Measurements from ENCODE around the gene SLC6A17.

SLC6A17 gene

DNA sequence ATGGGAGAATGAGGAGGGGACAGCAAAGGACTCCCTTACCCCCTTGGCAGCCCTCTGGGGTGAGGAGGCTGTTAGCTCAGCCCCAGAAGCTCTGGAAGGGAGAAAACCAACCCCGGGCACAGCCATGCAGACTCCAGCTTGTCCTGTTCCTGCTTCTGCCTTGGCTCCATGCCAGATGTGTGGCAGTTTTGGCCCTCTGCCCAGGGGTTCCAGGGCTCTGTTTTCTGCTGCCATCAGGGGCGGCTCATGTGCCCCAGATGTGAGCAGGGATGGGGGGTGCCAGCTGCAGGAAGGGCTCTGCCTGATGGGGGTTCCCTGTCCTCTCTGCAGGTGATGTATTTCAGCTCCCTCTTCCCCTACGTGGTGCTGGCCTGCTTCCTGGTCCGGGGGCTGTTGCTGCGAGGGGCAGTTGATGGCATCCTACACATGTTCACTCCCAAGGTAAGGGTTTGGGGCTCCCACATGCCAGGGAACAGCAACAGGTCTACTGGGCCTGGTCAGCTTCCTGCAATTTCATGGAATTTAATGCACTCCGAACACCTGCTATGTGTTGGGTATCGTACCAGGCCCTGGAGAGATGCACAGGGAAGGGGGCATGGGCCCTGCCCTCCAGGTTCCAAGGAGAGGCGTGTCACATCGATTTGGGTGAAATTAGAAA, 26.1 kb downstream of the SLC6A17 start:
- no peak for DNase-seq

GRCh38 chr1:110177775-110178174, 27.5 kb downstream of the SLC6A17 start:
- DNase-seq: no peak

GRCh38 chr1:110183642-110184167, 33.4 kb downstream of the SLC6A17 start:
- no peak for DNase-seq

DNA sequence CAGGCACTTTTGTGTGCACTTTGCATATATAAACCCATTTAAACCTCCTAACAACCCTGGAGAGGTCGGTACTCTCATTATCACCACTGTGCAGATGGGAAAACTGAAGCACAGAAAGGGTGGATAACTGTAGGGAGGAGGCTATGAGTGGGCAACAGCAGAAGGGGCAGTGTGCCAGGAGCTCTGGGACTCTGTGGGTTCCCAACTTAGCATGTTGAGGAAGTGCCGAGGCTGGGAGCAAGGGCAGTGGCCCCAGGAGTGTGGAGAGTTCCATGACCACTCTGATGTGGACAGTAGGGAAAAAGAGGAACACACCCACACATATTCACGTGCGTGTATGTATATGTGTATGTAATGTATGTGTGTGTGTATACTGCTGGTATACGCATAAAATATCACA, 34.2 kb downstream of the SLC6A17 start:
- DNase-seq: no peak

DNA sequence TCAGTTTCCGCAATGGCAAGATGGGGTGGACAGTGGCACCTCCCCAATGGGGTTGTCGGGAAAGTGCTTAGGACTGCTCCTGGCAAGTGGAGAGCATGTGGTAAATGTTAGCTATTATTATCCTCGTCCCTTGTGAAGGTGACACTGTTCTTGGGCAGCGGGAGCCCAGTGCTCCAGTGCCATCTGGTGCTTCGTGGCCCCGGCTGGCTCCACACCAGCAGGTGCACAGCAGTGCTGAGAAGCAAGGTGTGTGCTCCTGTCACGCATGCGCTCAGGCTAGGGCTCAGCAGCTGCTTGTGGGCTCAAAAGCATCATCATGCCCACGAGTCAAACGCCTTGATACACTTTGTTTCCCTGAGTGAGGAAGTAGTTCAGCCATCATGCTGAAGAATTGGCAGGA, 34.9 kb downstream of the SLC6A17 start:
- no peak for DNase-seq

GRCh38 chr1:110186558-110186957, 36.3 kb downstream of the SLC6A17 start:
- no peak for DNase-seq

- DNase-seq: no peak
Observed at GRCh38 chr1:110187139-110187890, 37.0 kb downstream of the SLC6A17 start.

DNA sequence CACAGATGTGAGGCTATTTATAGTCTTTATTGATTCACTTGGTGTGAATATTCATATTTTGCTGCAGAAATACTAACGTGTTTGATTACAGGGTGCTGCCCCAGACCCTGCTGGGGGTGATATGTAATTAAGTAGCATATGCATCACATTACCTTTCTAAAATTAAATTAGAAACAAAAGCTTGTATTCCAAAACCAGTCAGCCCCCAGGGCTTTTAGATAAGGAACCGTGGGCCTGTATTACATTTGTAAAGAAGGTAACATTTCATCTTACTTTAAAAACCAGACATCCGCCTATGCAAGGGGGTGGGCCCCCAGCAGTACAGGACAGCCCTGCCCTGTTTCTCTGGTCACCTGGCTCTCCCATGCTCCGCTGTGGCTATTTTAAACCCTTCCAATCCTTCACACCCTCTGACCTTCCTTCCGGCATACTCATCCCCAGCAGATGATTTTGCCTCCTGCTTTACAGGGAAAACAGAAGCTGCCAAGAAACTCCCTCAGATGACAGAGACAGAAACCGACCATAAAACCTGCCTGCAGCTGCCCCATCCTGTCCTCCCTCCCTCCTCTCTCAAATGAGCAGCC, 37.8 kb downstream of the SLC6A17 start:
- DNase-seq: no peak

- DNase-seq: no peak
Observed at GRCh38 chr1:110189181-110189580, 38.9 kb downstream of the SLC6A17 start.

- DNase-seq: no peak
Observed at GRCh38 chr1:110190282-110190929, 40.1 kb downstream of the SLC6A17 start.

DNA sequence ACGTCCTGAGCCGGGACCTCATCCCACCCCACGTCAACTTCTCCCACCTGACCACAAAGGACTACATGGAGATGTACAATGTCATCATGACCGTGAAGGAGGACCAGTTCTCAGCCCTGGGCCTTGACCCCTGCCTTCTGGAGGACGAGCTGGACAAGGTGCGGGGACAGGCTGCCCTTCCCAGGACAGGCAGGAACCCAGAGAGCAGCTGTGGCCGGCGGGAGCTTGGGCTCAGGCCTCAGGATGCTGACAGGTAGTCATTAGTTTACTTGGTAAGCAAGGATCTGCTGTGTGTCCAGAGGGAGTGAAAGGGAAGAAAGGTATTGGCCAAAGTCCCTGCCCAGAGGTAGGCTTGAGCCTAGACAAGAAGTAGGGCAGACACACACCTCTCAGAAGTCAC, 42.2 kb downstream of the SLC6A17 start:
- DNase-seq: no peak

- DNase-seq: no peak
Observed at GRCh38 chr1:110195196-110195595, 44.9 kb downstream of the SLC6A17 start.

- DNase-seq: peak; percentile 10
Observed at GRCh38 chr1:110196917-110197765, 46.8 kb downstream of the SLC6A17 start.

- no peak for DNase-seq
Observed at GRCh38 chr1:110197905-110198629, 47.8 kb downstream of the SLC6A17 start.

DNA sequence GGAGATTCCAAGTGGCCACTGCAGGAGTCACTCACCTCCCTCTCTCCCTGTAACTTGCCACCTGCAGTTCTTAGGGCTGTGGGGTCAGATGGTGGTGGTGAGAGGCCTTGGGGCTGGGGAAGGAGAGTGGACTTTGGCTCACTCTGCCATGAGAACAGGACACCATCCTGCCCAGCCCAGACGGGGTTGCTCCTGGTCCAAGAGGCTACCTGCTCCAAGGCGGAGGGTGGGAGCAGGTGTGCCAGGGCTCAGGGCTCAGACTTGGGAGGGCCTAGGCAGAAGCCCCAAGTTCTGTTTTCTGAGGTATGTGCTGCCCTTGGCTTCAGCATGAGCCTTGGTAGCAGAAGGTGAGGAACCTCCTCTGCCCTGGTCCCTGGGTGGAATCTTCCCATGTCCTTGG, 48.5 kb downstream of the SLC6A17 start:
- no peak for DNase-seq

GRCh38 chr1:110200190-110200589, 49.9 kb downstream of the SLC6A17 start:
- no peak for DNase-seq

DNA sequence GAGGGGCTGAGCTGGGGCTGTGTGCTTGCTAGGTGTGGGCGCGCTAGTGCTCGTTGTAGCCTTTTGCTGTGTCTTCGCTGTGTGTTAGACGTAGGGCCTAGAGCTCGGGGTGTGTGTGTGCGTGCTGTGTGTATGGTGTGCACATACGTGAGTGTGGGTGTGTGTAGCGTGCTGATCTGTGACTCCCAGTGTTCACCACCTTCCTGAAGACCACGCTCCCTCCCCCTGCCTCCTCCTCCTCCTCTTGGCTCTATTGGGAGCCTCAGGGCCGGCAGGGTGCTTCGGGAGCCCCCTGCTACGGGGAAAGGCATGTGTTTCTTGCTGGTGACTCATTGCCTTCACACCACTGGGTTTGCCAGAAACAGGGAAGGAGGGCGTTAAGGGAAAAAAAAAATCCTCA, 50.4 kb downstream of the SLC6A17 start:
- DNase-seq: no peak

DNA sequence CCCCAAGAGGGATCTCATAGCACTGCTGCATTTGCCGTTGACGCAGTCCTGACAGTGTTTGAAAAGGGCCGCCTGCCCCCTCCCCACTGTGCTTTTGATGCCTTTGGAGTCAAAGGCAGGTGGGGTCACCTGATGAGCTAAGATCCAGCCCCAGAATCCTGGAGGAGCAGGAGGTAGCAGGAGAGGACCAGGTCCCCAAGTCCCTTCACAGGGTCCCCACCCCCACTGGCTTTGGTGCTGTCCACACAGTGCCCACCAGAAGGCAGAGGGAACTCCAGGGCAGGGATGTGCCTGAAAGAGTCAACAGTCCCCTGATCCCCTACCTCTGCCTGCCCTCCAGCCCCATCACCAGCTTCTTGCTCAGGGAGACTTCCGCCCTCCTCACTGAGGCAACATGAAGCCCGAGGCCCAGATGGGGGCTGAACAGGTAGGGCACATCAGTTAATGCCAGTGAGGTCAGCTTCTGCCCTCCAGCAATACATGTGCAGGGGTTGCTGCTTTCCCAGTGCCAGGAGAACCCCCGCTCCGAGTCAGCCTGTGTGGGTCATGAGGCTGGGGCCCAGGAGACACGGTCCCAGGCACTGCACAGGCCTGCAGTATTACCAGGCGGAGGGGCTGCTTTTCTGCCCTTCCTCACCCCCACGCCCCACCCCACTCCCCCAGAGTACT, 51.0 kb downstream of the SLC6A17 start:
- no peak for DNase-seq

DNA sequence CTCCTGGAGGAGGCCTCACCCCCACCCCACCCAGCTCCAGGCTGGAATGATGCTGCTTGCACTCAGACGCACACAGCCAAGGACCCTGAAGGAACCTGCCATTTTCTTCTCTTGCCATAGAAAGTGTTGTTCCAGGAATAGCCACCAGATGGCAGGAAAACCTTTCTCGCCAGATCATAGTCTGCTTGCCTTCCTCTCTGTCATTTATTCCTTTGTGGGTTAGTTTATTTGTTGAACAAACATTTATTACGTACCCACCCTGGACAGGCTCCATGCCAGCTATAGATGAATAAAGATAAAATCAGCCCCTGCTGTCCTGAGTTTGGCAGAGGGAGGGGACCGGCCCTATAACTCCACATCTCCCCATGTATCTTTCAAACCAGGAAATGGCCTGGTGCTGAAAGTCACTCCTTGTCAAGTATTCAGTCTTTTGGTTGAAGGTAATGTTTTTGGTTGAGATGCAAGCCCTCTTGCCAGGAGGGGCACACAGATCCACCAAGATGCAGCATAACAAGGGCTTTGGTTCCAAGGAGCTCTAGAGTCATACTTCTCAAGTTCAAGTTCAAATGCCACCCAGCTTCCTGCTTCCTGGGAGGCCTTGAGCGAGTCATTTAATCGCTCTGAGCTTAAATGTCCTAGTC, 52.8 kb downstream of the SLC6A17 start:
- peak; percentile 35 for DNase-seq

DNA sequence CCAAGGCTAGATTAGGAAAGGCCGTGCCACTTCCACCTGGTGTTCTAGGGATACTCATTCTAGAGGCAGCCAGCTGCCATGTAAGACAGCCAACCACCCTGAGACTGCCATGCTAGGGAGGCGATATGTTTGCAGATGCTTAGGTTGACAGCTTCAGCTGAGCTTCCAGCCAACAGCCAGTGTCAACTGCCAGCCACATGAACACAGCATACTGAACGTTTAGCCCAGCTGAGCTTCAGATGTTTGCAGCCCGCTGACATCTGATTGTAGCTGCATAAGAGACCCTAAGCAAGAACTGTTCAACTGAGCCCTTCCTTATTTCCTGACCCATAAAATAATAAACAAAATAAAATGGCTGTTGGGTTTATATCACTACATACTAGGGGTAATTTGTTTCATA, 54.9 kb downstream of the SLC6A17 start:
- DNase-seq: no peak

Data from KG1 (cell line).